ENCODE measurements around the gene SLC38A3. TPM values are rescaled to one million over a fixed set of nuclear protein-coding genes. Genes with fewer than 3 reads are reported as not detected.
"Not testable (repeated sequence)": the region's sequence is repeated elsewhere in the genome, so short reads cannot be mapped to it uniquely, and the experiment has no call there.

Gene SLC38A3
- total RNA-seq, 2 donors from 2014 or later, result not detected

- ATAC-seq (no peak), DNase-seq (ENCODE audit: low spot score in 2 of 2) (no peak)
- no peaks in the 10 kb centered on the region for H3K9me3 Mint-ChIP-seq
- no peaks in the 10 kb centered on the region for H3K36me3 Mint-ChIP-seq
- H3K27ac Mint-ChIP-seq, result no peak overlapping the region
Observed at GRCh38 chr3:50201573-50202315, 3.3 kb upstream of the SLC38A3 start.

GRCh38 chr3:50202353-50203112 lies 2.5 kb upstream of the SLC38A3 start:
- no peak for DNase-seq (ENCODE audit: low spot score in 2 of 2)
- Mint-ChIP-seq H3K36me3 (no peaks in the 10 kb centered on the region), H3K27ac (no peak overlapping the region), H3K9me3 (no peaks in the 10 kb centered on the region)
- ATAC-seq, result no peak

GRCh38 chr3:50203113-50203808 lies 1.8 kb upstream of the SLC38A3 start:
- Mint-ChIP-seq H3K27ac (no peak overlapping the region), H3K36me3 (no peaks in the 10 kb centered on the region), H3K9me3 (no peaks in the 10 kb centered on the region)
- DNase-seq (ENCODE audit: low spot score in 2 of 2) (no peak), ATAC-seq (no peak)

- no peaks in the 10 kb centered on the region for H3K9me3 Mint-ChIP-seq
- H3K27ac Mint-ChIP-seq, result no peak overlapping the region
- ATAC-seq (no peak), DNase-seq (ENCODE audit: low spot score in 2 of 2) (no peak)
- H3K36me3 Mint-ChIP-seq, result no peaks in the 10 kb centered on the region
Observed at GRCh38 chr3:50203809-50204803, 965 bp upstream of the SLC38A3 start.

GRCh38 chr3:50205413-50206276 lies 574 bp downstream of the SLC38A3 start:
- peak; percentile 29 to 71 for ATAC-seq
- H3K9me3 Mint-ChIP-seq, result no peaks in the 10 kb centered on the region
- no peaks in the 10 kb centered on the region for H3K36me3 Mint-ChIP-seq
- no peak overlapping the region for H3K27ac Mint-ChIP-seq
- DNase-seq (ENCODE audit: low spot score in 2 of 2), result peak in 1 of 2 donors; percentile 45

GRCh38 chr3:50207359-50208042 lies 2.4 kb downstream of the SLC38A3 start:
- H3K9me3 Mint-ChIP-seq, result no peaks in the 10 kb centered on the region
- no peak for ATAC-seq
- H3K27ac Mint-ChIP-seq, result no peak overlapping the region
- DNase-seq (ENCODE audit: low spot score in 2 of 2), result no peak
- no peaks in the 10 kb centered on the region for H3K36me3 Mint-ChIP-seq

GRCh38 chr3:50208677-50209344 lies 3.7 kb downstream of the SLC38A3 start:
- no peak for DNase-seq (ENCODE audit: low spot score in 2 of 2)
- Mint-ChIP-seq H3K36me3 (no peaks in the 10 kb centered on the region), H3K9me3 (no peaks in the 10 kb centered on the region), H3K27ac (no peak overlapping the region)
- ATAC-seq, result no peak

GRCh38 chr3:50210176-50210509 lies 5.1 kb downstream of the SLC38A3 start:
- Mint-ChIP-seq H3K9me3 (no peaks in the 10 kb centered on the region), H3K36me3 (no peaks in the 10 kb centered on the region), H3K27ac (no peak overlapping the region)
- ATAC-seq, result no peak
- no peak for DNase-seq (ENCODE audit: low spot score in 2 of 2)

- Mint-ChIP-seq H3K27ac (no peak overlapping the region), H3K9me3 (no peaks in the 10 kb centered on the region), H3K36me3 (no peaks in the 10 kb centered on the region)
- no peak for DNase-seq (ENCODE audit: low spot score in 2 of 2)
- no peak for ATAC-seq
Observed at GRCh38 chr3:50210510-50211367, 5.7 kb downstream of the SLC38A3 start.

GRCh38 chr3:50211368-50211717 lies 6.3 kb downstream of the SLC38A3 start:
- DNase-seq (ENCODE audit: low spot score in 2 of 2); H3K27ac Mint-ChIP-seq; ATAC-seq; H3K36me3 Mint-ChIP-seq; H3K9me3 Mint-ChIP-seq: not testable (repeated sequence)

- ATAC-seq, result peak; percentile 72 to 77
- Mint-ChIP-seq H3K36me3 (no peaks in the 10 kb centered on the region), H3K9me3 (no peaks in the 10 kb centered on the region), H3K27ac (peak overlapping the region; percentile 44 to 52)
- no peak for DNase-seq (ENCODE audit: low spot score in 2 of 2)
Observed at GRCh38 chr3:50211930-50212329, 6.9 kb downstream of the SLC38A3 start.

- DNase-seq (ENCODE audit: low spot score in 2 of 2) (no peak), ATAC-seq (no peak)
- Mint-ChIP-seq H3K9me3 (no peaks in the 10 kb centered on the region), H3K27ac (peak overlapping the region in 1 of 2 donors; percentile 52), H3K36me3 (no peaks in the 10 kb centered on the region)
Observed at GRCh38 chr3:50212502-50212901, 7.4 kb downstream of the SLC38A3 start.

- ATAC-seq (no peak), DNase-seq (ENCODE audit: low spot score in 2 of 2) (no peak)
- Mint-ChIP-seq H3K27ac (no peak overlapping the region), H3K36me3 (no peaks in the 10 kb centered on the region), H3K9me3 (no peaks in the 10 kb centered on the region)
Observed at GRCh38 chr3:50212971-50213370, 7.9 kb downstream of the SLC38A3 start.

- no peak for DNase-seq (ENCODE audit: low spot score in 2 of 2)
- Mint-ChIP-seq H3K36me3 (no peaks in the 10 kb centered on the region), H3K27ac (no peak overlapping the region), H3K9me3 (no peaks in the 10 kb centered on the region)
- ATAC-seq, result no peak
Observed at GRCh38 chr3:50213373-50213772, 8.3 kb downstream of the SLC38A3 start.

Data from activated naive CD4-positive, alpha-beta T cell treated with anti-CD3 and anti-CD28 coated beads, Interleukin-2, amount 50 U/mL, for 72 hours (primary cell).